H1 (cell line): ENCODE measurements around the gene PARP14. TPM values are rescaled to one million over a fixed set of nuclear protein-coding genes. Genes with fewer than 3 reads are reported as not detected.
"Not testable (repeated sequence)": the region's sequence is repeated elsewhere in the genome, so short reads cannot be mapped to it uniquely, and the experiment has no call there.

Source experiments
- CTCF ChIA-PET: fragments of 300-600 bp; sonication (Branson Sonifier 250); formaldehyde crosslinking; loops from one replicate; lab custom pipeline; 2021; ENCODE audit not compliant: partially characterized antibody; lab: Charles Lee
- POLR2A ChIA-PET: fragments of 300-600 bp; sonication (Branson Sonifier 250); formaldehyde crosslinking; loops from one replicate; lab custom pipeline; 2021; ENCODE audit warnings: inconsistent platforms; ENCODE audit not compliant: partially characterized antibody; lab: Charles Lee
- DNase-seq, 2 experiments: peaks; one replicate each; pipeline versions ENCODE4 v3.0.0 to v3.0.0-alpha.2; 2010 to 2022; ENCODE audit warnings: low spot score in 2 of 2, low read depth in 1 of 2, mixed read lengths in 1 of 2
- FAIRE-seq: peaks from 2 replicates; lab custom pipeline; 2011; peaks lifted over from hg19 to GRCh38; lab: Jason Lieb, UNC
- H2AFZ ChIP-seq: 2 replicates; pipeline ENCODE4 v1.8.1; 2012; ENCODE audit warnings: low read length, inconsistent platforms
- H2AK5ac ChIP-seq: 2 replicates; pipeline ENCODE4 v1.6.1; 2013; ENCODE audit warnings: low read depth, low read length
- H2BK120ac ChIP-seq: replicated peaks from 2 replicates; pipeline ENCODE3; 2013; ENCODE audit warnings: low read depth, low read length, inconsistent platforms
- H2BK12ac ChIP-seq: 2 replicates; pipeline ENCODE4 v1.6.1; 2013; ENCODE audit warnings: low read depth, low read length
- H2BK15ac ChIP-seq: 2 replicates; pipeline ENCODE4 v1.6.1; 2013; ENCODE audit warnings: low read length
- H2BK20ac ChIP-seq: 2 replicates; pipeline ENCODE4 v1.6.1; 2013; ENCODE audit warnings: low read length
- H2BK5ac ChIP-seq: 2 replicates; pipeline ENCODE4 v1.6.1; 2013; ENCODE audit warnings: low read depth, low read length
- H3K14ac ChIP-seq: 2 replicates; pipeline ENCODE4 v1.6.1; 2013; ENCODE audit warnings: inconsistent platforms; ENCODE audit not compliant: insufficient read length
- H3K18ac ChIP-seq: 2 replicates; pipeline ENCODE4 v1.6.1; 2013; ENCODE audit warnings: low read length; ENCODE audit errors: extremely low read depth
- H3K23ac ChIP-seq: 2 replicates; pipeline ENCODE4 v1.6.1; 2013; ENCODE audit warnings: inconsistent platforms; ENCODE audit not compliant: insufficient read length
- H3K23me2 ChIP-seq: 2 replicates; pipeline ENCODE4 v1.6.1; 2013; ENCODE audit warnings: low read depth, low read length
- H3K27ac ChIP-seq: 2 replicates; pipeline ENCODE4 v1.6.1; 2011; ENCODE audit warnings: low read depth, low read length, inconsistent platforms
- H3K27me3 ChIP-seq, 4 experiments: replicated peaks in 1 of 4; 1 replicate in 1 of 4; 2 replicates in 3 of 4; pipeline versions ENCODE4 v1.6.1 to v1.8.1; 2011 to 2013; ENCODE audit warnings: low read length in 3 of 4, mild to moderate bottlenecking in 3 of 4, inconsistent platforms in 2 of 4, mixed read lengths in 2 of 4, moderate library complexity in 1 of 4; ENCODE audit not compliant: control insufficient read depth in 3 of 4, insufficient read depth in 3 of 4; ENCODE audit errors: extremely low read depth in 1 of 4
- H3K36me3 ChIP-seq, 4 experiments: 2 replicates each; pipeline versions ENCODE4 v1.6.1 to v1.8.1; 2011 to 2013; ENCODE audit warnings: mild to moderate bottlenecking in 4 of 4, low read length in 3 of 4, moderate library complexity in 2 of 4, control low read depth in 1 of 4, inconsistent platforms in 1 of 4; ENCODE audit not compliant: insufficient read depth in 4 of 4, control insufficient read depth in 2 of 4
- H3K4ac ChIP-seq: replicated peaks from 2 replicates; pipeline ENCODE3; 2013; ENCODE audit warnings: low read length, low read depth, mixed read lengths, inconsistent platforms; ENCODE audit not compliant: insufficient read length
- H3K4me1 ChIP-seq, 4 experiments: replicated peaks in 1 of 4; 1 replicate in 1 of 4; 2 replicates in 3 of 4; pipeline versions ENCODE4 v1.6.1 to v1.8.1; 2011 to 2013; ENCODE audit warnings: low read length in 3 of 4, inconsistent platforms in 2 of 4, mixed read lengths in 1 of 4; ENCODE audit not compliant: insufficient read depth in 4 of 4, control insufficient read depth in 3 of 4
- H3K4me2 ChIP-seq, 2 experiments: 2 replicates each; pipeline versions ENCODE4 v1.6.1 to v1.8.1; 2011 to 2013; ENCODE audit warnings: low read depth in 2 of 2, low read length in 2 of 2, control low read depth in 1 of 2, inconsistent platforms in 1 of 2, mild to moderate bottlenecking in 1 of 2; ENCODE audit not compliant: insufficient read depth in 1 of 2
- H3K4me3 ChIP-seq, 4 experiments: fragments of 200-600, 300-600 bp in 1 of 4; sonication (generic), shearing (Covaris generic), sonication (Bioruptor Twin) in 1 of 4; 2 replicates each; pipeline versions ENCODE4 v1.5.1 to v1.8.1; 2011 to 2016; ENCODE audit warnings: low read length in 4 of 4, low read depth in 3 of 4, control low read depth in 2 of 4, inconsistent platforms in 2 of 4, mild to moderate bottlenecking in 2 of 4, mixed read lengths in 1 of 4, moderate library complexity in 1 of 4; ENCODE audit not compliant: insufficient read depth in 2 of 4; ENCODE audit errors: extremely low read depth in 1 of 4
- H3K56ac ChIP-seq: replicated peaks from 2 replicates; pipeline ENCODE3; 2013; ENCODE audit warnings: low read depth, mild to moderate bottlenecking, mixed read lengths, low read length, inconsistent platforms; ENCODE audit not compliant: insufficient read length
- H3K79me1 ChIP-seq: 2 replicates; pipeline ENCODE4 v1.6.1; 2013; ENCODE audit warnings: low read depth, low read length, control low read depth
- H3K79me2 ChIP-seq, 2 experiments: 2 replicates each; pipeline versions ENCODE4 v1.6.1 to v1.8.1; 2012 to 2013; ENCODE audit warnings: low read length in 2 of 2, mild to moderate bottlenecking in 2 of 2, inconsistent platforms in 1 of 2; ENCODE audit not compliant: insufficient read depth in 2 of 2, control insufficient read depth in 1 of 2
- H3K9ac ChIP-seq, 4 experiments: replicated peaks in 1 of 4; 1 replicate in 1 of 4; 2 replicates in 3 of 4; pipeline versions ENCODE4 v1.6.1 to v1.8.1; 2011 to 2013; ENCODE audit warnings: low read depth in 3 of 4, low read length in 3 of 4, control low read depth in 2 of 4, mild to moderate bottlenecking in 2 of 4, moderate library complexity in 2 of 4, inconsistent platforms in 1 of 4; ENCODE audit errors: extremely low read depth in 1 of 4
- H3K9me3 ChIP-seq, 2 experiments: 2 replicates each; pipeline versions ENCODE4 v1.6.1 to v1.8.1; 2012 to 2013; ENCODE audit warnings: mild to moderate bottlenecking in 2 of 2, moderate library complexity in 2 of 2, control low read depth in 1 of 2, inconsistent platforms in 1 of 2, low read depth in 1 of 2, low read length in 1 of 2, mixed read lengths in 1 of 2; ENCODE audit not compliant: insufficient read depth in 2 of 2
- H4K20me1 ChIP-seq, 2 experiments: replicated peaks in 1 of 2; 2 replicates each; pipeline versions ENCODE3 to v1.8.1; 2011 to 2013; ENCODE audit warnings: inconsistent platforms in 2 of 2, low read length in 2 of 2, mild to moderate bottlenecking in 1 of 2; ENCODE audit not compliant: insufficient read depth in 2 of 2, control insufficient read depth in 1 of 2
- H4K5ac ChIP-seq: 2 replicates; pipeline ENCODE4 v1.6.1; 2013; ENCODE audit warnings: low read length, low read depth, mixed read lengths, inconsistent platforms; ENCODE audit not compliant: insufficient read length
- H4K8ac ChIP-seq: 2 replicates; pipeline ENCODE4 v1.8.0; 2013; ENCODE audit warnings: mild to moderate bottlenecking, moderate library complexity, low read length, inconsistent platforms; ENCODE audit not compliant: insufficient read depth; ENCODE audit errors: extremely low read depth
- H4K91ac ChIP-seq: replicated peaks from 2 replicates; pipeline ENCODE3; 2013; ENCODE audit warnings: low read length, mixed read lengths, inconsistent platforms; ENCODE audit not compliant: insufficient read length
- WGBS, 2 experiments: shearing (Covaris generic) in 1 of 2; methylation state at CpG; one replicate each; pipeline versions ENCODE4 v1.1.6 to v1.1.7; 2013 to 2015; ENCODE audit warnings: low lambda C conversion rate in 2 of 2, mixed read lengths in 2 of 2, inconsistent platforms in 1 of 2, low coverage in 1 of 2, missing lambda C conversion rate in 1 of 2; ENCODE audit not compliant: insufficient replicate concordance in 2 of 2, insufficient coverage in 1 of 2, insufficient read length in 1 of 2; ENCODE audit errors: extremely low coverage in 1 of 2, missing lambda C conversion rate in 1 of 2; 5-methylcytosine and 5-hydroxymethylcytosine counted together
- polyA plus RNA-seq, 7 experiments: library from polyadenylated mRNA; depleted of rRNA in 3 of 7; stranded (reverse) in 5 of 7; unstranded in 2 of 7; fragments of >200 nt in 5 of 7; fragments of 200-250 nt in 2 of 7; gene quantifications; 1 replicate in 5 of 7; 2 replicates in 1 of 7; 4 replicates in 1 of 7; pipeline versions ENCODE4 v1.2.1 to v1.2.3, GENCODE V29; 2011 to 2013; ENCODE audit warnings: missing spikeins in 2 of 7, mixed read lengths in 2 of 7
- total RNA-seq: library from RNA; stranded (reverse); fragmentation: NEBNext Ultra II Directional; extraction: Animal tissue kit (Norgen Biotek cat#: 25700); gene quantifications from 2 replicates; pipeline ENCODE4 v1.2.1, GENCODE V29; 2021

The PARP14 gene
- total and polyA plus RNA-seq, 2 of the 8 experiments (the other 6 are each of a cell fraction or from before 2014, with no cell fraction given), result 12.6 to 17.6 TPM

DNA sequence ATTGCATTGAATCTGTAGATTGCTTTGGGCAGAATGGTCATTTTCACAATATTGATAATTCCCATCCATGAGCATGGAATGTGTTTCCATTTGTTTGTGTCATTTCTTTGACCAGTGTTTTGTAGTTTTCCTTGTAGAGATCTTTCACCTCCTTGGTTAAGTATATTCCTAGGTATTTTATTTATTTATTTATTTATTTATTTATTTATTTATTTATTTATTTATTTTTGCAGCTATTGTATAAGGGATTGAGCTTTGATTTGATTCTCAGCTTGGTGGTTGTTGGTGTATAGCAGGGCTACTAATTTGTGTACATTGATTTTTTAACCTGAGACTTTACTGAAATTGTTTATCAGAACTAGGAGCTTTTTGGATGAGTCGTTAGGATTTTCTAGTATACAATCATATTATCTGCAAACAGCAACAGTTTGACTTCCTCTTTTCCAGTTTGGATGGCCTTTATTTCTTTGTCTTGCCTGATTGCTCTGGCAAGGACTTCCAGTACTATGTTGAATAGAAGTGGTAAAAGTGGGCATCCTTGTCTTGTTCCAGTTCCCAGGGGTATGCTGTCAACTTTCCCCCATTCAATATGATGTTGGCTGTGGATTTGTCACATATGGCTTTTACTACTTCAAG lies 30.1 kb downstream of the PARP14 start:
- H3K27me3 ChIP-seq, H2BK5ac ChIP-seq, H2BK12ac ChIP-seq, H3K27ac ChIP-seq, H3K9me3 ChIP-seq, H3K23ac ChIP-seq, H3K4me3 ChIP-seq, H4K5ac ChIP-seq, H2BK15ac ChIP-seq, H3K79me2 ChIP-seq, POLR2A ChIA-PET, H4K20me1 ChIP-seq, H2BK20ac ChIP-seq, H2AK5ac ChIP-seq, H3K18ac ChIP-seq, H3K4ac ChIP-seq, H2BK120ac ChIP-seq, FAIRE-seq, H3K36me3 ChIP-seq, H3K56ac ChIP-seq, H3K14ac ChIP-seq, H3K4me2 ChIP-seq, H4K91ac ChIP-seq, H3K4me1 ChIP-seq, H3K9ac ChIP-seq, H4K8ac ChIP-seq, DNase-seq, H3K23me2 ChIP-seq, H2AFZ ChIP-seq, H3K79me1 ChIP-seq: not testable (repeated sequence)
- CTCF ChIA-PET, result interaction anchor here (0.6 kb wide), 1 partner anchor 48 kb away, joined by 3 read pairs; no protein-coding TSS in a partner anchor
- 91% methylated on average over 1 of the region's 1 CpG; no CpG with 5 or more reads in 1 of the 2 experiments for WGBS, 2 experiments
